ENCODE data around the gene AHSP.
"Not testable (repeated sequence)": the region's sequence is repeated elsewhere in the genome, so short reads cannot be mapped to it uniquely, and the experiment has no call there.

The AHSP gene

GRCh38 chr16:31532120-31532519 is 4.4 kb downstream of the AHSP start:
- DNase-seq, result no peak

GRCh38 chr16:31532896-31533295 is 5.2 kb downstream of the AHSP start:
- no peak for DNase-seq

- DNase-seq, result no peak
Measured at GRCh38 chr16:31535737-31536136, 8.0 kb downstream of the AHSP start.

DNA sequence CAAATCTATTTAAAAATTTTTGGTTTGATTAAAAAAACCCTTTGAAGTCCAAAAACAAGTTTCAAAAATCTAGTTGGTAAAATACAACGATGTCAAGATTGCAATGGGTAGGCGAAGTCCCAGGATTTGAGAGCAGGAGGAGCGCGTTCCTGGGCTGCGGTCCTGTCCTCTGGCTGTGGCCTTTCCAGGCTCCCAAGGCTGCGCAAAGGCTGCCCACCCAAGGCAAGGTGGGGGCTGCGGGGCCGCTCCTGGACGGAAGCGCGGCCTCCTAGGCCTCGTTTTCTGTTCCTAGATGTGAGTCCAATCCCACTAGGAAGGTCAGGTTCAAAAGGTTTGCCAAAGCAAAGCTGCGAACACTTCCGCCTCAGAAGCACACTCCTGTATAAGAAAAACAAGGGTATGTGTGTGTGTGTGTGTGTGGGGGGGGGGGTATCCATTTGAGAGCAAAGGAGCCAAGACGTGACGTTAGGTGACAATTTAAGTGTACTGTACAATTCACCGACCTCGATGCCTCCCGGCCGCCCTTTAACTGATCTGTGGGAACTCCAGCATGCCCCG is 9.2 kb downstream of the AHSP start:
- DNase-seq, result no peak

DNA sequence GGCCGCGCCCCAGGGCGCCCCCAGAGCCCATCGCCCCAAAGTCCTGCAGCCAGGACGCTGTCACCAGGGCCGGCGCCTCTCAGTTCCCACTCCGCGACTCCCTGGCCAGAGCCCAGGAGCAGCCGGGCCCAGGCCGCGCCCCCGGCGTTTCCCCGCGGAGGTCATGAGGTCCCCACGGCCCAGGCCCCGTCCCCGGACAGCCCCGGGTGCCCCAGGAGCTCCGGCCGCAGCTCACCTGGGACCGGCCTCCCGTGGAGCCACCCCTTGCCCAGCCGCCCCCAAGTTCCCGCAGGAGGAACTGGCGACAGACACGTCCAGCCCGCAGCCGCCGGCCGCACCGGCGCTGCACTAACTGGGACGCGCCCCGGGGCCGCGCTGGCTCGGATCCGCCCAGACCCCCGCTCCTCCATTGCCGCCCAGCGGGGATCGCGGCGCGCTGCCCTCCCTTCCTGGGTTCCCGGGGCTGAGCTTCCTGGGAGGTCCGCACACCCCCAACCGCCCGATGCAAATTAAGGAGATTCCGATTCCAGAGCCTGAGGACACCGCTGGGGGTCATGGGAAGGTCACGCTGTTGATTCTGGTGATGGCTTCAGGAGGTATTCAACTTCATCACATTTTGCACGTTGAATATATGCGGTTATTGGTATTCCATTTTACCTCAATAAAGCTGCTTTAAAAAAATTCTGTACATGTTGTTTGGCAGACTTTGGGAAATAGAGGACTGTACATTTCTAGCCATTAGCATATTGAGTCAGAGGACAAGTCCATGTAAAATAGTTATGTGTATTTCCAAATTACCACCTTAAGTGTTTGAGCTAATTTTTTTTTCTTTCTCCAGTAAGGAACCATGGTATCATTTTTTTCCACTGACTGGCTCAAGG is 9.9 kb downstream of the AHSP start:
- no peak for DNase-seq

GRCh38 chr16:31538243-31538598 is 10.5 kb downstream of the AHSP start:
- not testable (repeated sequence) for DNase-seq

DNA sequence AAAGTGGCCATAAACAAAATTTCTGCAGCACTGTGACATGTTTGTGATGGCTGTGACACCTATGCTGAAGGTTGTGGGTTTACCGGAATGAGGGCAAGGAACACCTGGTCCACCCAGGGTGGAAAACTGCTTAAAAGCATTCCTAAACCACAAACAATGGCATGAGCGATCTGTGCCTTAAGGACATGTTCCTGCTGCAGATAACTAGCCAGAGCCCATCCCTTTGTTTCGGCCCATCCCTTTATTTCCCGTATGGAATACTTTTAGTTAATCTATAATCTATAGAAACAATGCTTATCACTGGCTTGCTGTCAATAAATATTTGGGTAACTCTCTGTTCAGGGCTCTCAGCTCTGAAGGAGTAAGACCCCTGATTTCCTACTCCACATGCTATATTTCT is 12.1 kb downstream of the AHSP start:
- not testable (repeated sequence) for DNase-seq

DNA sequence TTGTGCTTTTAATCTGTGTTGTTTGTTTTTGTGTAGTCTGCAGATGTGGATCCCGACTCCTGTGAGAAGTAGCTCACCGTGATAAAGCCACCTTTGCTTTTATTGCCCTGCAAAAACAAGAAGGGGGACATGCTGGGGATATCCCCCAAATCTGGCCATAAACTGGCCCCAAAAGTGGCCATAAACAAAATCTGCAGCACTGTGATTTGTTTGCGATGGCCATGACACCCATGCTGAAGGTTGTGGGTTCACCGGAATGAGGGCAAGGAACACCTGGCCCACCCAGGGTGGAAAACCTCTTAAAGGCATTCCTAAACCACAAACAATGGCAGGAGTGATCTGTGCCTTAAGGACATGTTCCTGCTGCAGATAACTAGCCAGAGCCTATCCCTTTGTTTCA is 15.1 kb downstream of the AHSP start:
- DNase-seq, result no peak

DNA sequence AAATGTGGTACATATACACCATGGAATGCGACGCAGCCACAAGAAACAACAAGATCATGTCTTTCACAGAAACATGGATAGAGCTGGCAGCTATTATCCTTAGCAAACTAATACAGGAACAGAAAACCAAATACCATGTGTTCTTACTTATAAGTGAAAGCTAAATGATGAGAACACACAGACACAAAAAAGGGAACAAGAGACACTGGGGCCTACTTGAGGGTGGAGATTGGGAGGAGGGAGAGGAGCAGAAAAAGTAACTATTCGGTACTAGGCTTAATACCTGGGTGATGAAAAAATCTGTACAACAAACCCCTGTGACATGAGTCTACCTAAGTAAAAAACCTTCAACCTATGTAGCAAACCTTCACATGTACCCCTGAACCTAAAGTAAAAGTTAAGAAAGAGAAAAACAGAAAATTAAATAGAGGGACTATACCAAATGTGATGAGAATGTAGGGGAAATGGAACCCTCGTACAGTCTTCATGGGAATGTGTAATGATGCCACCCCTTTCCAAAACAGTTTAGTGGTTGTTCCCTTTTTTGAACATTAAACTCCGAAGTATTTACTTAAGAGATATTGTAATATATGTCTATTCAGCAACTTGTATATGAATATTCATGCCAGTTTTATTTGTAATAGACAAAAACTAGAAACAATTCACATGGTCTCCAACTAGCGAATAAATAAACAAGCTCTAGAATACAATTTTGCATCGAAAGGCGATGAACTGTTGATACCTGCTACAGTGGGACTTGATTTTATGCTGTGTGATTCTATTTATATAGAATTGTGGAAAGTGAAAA is 33.9 kb downstream of the AHSP start:
- no peak for DNase-seq

- DNase-seq, result no peak
Measured at GRCh38 chr16:31568577-31569359, 41.1 kb downstream of the AHSP start.

DNA sequence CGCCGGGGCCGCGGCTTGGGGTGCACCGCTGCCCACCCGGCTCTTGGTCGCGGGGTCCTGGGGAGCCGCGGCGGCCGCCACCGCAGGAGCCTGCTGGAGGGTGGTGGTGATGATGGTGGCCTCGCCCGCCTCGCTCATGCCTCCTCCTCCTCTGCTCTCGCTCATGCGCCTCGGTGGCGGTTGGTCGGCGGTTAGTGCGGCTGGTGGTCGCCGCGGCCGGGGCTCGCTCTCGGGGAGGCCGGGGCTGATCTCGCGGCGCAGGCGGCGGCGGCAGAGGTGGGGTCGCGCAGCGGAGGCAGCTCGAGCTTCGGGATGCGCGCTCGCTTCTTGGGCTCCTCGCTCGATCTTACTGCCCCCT is 41.6 kb downstream of the AHSP start:
- no peak for DNase-seq

GRCh38 chr16:31572821-31573220 is 45.1 kb downstream of the AHSP start:
- DNase-seq, result no peak

GRCh38 chr16:31574159-31574558 is 46.5 kb downstream of the AHSP start:
- not testable (repeated sequence) for DNase-seq

DNA sequence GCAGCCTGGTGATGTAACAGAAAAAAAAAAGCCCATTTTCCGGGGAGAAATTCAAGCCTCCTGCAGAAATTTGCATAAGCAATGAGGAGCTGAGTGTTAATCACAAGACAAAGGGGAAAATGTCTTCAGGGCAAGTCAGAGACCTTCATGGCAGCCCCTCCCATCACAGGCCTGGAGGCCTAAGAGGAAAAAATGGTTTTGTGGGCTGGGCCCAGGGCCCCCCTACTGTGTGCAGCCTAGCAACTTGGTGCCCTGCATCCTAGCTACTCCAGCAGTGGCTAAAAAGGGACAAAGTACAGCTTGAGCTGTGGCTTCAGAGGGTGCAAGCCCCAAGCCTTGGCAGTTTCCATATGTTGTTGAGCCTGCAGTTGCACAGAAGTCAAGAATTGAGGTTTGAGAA is 49.7 kb downstream of the AHSP start:
- DNase-seq, result no peak
